Psoas muscle (tissue), 8 donors: ENCODE measurements around the gene SCYGR1. TPM values are rescaled to one million over a fixed set of nuclear protein-coding genes. Genes with fewer than 3 reads are reported as not detected.

ENCODE experiments used
- ATAC-seq, 4 donors: fragments of 200-7000 bp; cut with Tn5 transposase; one replicate each; pipeline ENCODE4 v1.9.1; 2020; ENCODE audit warnings: moderate library complexity in 3 of 4, mild to moderate bottlenecking in 2 of 4
- DNase-seq, 2 donors: peaks; one replicate each; pipeline ENCODE4 v3.0.0-alpha.2; 2020
- H3K27ac ChIP-seq: fragments of 200-600 bp; one replicate; pipeline ENCODE4 v1.8.0; 2022
- H3K27me3 ChIP-seq, 3 donors: fragments of 200-600 bp in 1 of 3; one replicate each; pipeline versions ENCODE4 v1.6.1 to v1.8.0; 2013 to 2022; ENCODE audit warnings: low read length in 2 of 3, mild to moderate bottlenecking in 2 of 3, moderate library complexity in 1 of 3; ENCODE audit not compliant: insufficient read depth in 3 of 3
- H3K36me3 ChIP-seq, 2 donors: fragments of 200-600 bp in 1 of 2; one replicate each; pipeline versions ENCODE4 v1.6.1 to v1.8.0; 2013 to 2022; ENCODE audit warnings: low read depth in 1 of 2, mild to moderate bottlenecking in 1 of 2, moderate library complexity in 1 of 2; ENCODE audit not compliant: insufficient read depth in 1 of 2
- H3K4me1 ChIP-seq: fragments of 200-600 bp; one replicate; pipeline ENCODE4 v1.8.0; 2022
- H3K4me3 ChIP-seq: fragments of 200-600 bp; one replicate; pipeline ENCODE4 v1.8.0; 2022; ENCODE audit warnings: mild to moderate bottlenecking
- H3K9me3 ChIP-seq: fragments of 200-600 bp; one replicate; pipeline ENCODE4 v1.8.0; 2022
- WGBS, 3 donors: extraction: QIAGEN DNeasy Blood & Tissue Kit; methylation state at CpG; one replicate each; pipeline versions ENCODE4 v1.1.6 to v1.1.7; 2013; 5-methylcytosine and 5-hydroxymethylcytosine counted together
- intact Hi-C, 2 donors: fragments of 100-400 bp; cut with DNase I; formaldehyde crosslinking; loops; one replicate each; pipeline versions ENCODE4 v1.11.0 to v1.14.2; 2022
- polyA plus RNA-seq, 3 donors: library from polyadenylated mRNA; stranded (reverse); fragments of 200-250 nt; gene quantifications; one replicate each; pipeline ENCODE4 v1.2.3, GENCODE V29; 2013
- total RNA-seq, 4 donors: library from RNA; stranded (reverse); fragmentation: NEBNext Ultra II Directional in 2 of 4; extraction: Animal tissue kit (Norgen Biotek cat#: 25700) in 2 of 4; gene quantifications; one replicate each; pipeline versions ENCODE4 v1.2.1 to v1.2.4, GENCODE V29; 2021 to 2023
- TF ChIP-seq, protein P1 (sequence below): fragments of 200-600 bp; IDR thresholded peaks from one replicate; pipeline ENCODE4 v1.8.0; 2022; ENCODE audit warnings: antibody characterized with exemption
- donor health status: healthy with polysubstance abuse.
- donor health status: DM: no; HTN: no; CAD: no; lungs with moderate emphysema.
- donor health status: Bipolar disorder and iron deficiency.
- donor health status: healthy.
- donor health status: DM: yes; HTN: yes; CAD: no.
- donor health status: DM: no; HTN: no; CAD: no.
- donor health status: DM: no; HTN: no; CAD: no.
- donor health status: DM: yes; HTN: yes; CAD: no.

SCYGR1 gene
- total and polyA plus RNA-seq, 7 donors, result not detected

DNA sequence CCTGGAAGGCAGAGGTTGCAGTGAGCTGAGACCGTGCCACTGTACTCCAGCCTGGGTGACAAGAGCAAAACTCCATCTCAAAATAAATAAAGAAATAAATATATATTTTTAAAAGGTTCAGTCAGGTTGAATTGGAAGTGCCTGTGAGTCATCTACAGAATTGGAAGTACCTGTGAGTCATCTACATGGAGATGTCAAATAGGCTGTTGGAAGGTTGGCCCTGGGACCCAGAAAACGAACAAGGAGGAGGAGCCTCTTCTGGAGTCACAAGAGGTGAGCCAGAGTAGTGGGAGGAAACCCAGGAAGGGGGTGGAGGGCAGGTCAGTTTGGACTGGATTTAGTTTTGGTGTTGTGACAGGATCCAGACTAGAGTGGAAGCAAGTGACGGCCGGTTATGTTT is 15.2 kb upstream of the SCYGR1 start:
- 59 to 64% (median 61%) methylated on average over 4 of the region's 4 CpGs for WGBS, 3 donors
- Histone ChIP-seq H3K4me3 (no peak overlapping the region), H3K27me3 (peaks cover 0 to 9% (median 3%) of the 10 kb centered on the region in 3 donors), H3K9me3 (no peaks in the 10 kb centered on the region), H3K4me1 (peaks cover 14% of the 10 kb centered on the region), H3K36me3 (no peaks in the 10 kb centered on the region), H3K27ac (no peak overlapping the region)
- ATAC-seq, result no peak
- no peak for DNase-seq
- TF ChIP-seq, protein P1, sequence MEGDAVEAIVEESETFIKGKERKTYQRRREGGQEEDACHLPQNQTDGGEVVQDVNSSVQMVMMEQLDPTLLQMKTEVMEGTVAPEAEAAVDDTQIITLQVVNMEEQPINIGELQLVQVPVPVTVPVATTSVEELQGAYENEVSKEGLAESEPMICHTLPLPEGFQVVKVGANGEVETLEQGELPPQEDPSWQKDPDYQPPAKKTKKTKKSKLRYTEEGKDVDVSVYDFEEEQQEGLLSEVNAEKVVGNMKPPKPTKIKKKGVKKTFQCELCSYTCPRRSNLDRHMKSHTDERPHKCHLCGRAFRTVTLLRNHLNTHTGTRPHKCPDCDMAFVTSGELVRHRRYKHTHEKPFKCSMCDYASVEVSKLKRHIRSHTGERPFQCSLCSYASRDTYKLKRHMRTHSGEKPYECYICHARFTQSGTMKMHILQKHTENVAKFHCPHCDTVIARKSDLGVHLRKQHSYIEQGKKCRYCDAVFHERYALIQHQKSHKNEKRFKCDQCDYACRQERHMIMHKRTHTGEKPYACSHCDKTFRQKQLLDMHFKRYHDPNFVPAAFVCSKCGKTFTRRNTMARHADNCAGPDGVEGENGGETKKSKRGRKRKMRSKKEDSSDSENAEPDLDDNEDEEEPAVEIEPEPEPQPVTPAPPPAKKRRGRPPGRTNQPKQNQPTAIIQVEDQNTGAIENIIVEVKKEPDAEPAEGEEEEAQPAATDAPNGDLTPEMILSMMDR, result no peak
- intact Hi-C loops, result loop anchor here in 1 of 2 donors (10.0 kb wide), 1 partner anchor 362 kb away; no protein-coding TSS in a partner anchor

DNA sequence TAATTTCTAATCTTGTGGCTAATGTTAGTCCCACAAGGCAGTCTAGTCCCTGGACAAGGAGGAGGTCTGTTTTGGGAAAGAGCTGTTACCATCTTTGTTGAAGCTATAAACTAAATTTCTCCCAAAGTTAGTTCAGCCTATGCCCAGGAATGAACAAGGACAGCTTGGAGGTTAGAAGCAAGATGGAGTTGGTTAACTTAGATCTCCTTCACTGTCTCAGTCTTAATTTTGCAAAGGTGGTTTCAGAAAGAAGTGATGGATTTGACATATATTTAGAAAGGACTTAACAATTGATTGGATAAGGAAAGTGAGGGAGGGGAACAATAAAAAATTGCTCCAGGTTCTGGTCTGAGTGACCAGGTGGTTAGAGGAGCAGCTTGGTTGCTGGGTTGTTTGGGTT is 14.6 kb upstream of the SCYGR1 start:
- Histone ChIP-seq H3K4me3 (no peak overlapping the region), H3K36me3 (no peaks in the 10 kb centered on the region), H3K27me3 (peaks cover 0 to 6% (median 0%) of the 10 kb centered on the region in 3 donors), H3K27ac (no peak overlapping the region), H3K9me3 (no peaks in the 10 kb centered on the region), H3K4me1 (peaks cover 14% of the 10 kb centered on the region)
- TF ChIP-seq, protein P1, result no peak
- DNase-seq, result no peak
- ATAC-seq, result no peak
- intact Hi-C loops, result loop anchor here in 1 of 2 donors (10.0 kb wide), 1 partner anchor 362 kb away; no protein-coding TSS in a partner anchor

DNA sequence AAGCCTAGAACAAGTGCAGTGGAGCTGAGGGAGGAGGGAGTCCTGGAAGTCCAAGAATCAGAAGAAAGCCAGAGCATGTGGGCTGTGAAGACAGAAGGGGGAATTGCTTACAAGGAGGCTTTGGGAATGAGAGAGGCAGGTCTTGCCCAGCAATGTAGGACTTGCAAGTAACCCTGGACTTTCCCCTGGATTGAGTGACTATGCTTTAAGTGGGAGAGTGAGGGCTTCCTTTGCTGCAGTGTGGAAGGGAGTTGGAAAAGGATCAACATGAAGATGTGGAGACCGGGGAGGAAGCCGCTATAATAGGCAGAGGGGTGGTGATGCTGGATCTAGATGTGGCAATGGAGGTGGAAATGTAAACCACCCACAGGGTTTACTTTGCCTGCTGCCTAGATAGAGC is 13.8 kb upstream of the SCYGR1 start:
- DNase-seq (no peak), ATAC-seq (no peak)
- Histone ChIP-seq H3K27ac (no peak overlapping the region), H3K27me3 (peaks cover 0 to 6% (median 0%) of the 10 kb centered on the region in 3 donors), H3K9me3 (no peaks in the 10 kb centered on the region), H3K4me1 (peaks cover 9% of the 10 kb centered on the region), H3K4me3 (no peak overlapping the region), H3K36me3 (no peaks in the 10 kb centered on the region)
- TF ChIP-seq, protein P1, result no peak
- WGBS, 3 donors, result 34 to 89% (median 74%) methylated on average over 2 of the region's 2 CpGs
- intact Hi-C loops, result loop anchor here in 1 of 2 donors (10.0 kb wide), 1 partner anchor 363 kb away; no protein-coding TSS in a partner anchor

DNA sequence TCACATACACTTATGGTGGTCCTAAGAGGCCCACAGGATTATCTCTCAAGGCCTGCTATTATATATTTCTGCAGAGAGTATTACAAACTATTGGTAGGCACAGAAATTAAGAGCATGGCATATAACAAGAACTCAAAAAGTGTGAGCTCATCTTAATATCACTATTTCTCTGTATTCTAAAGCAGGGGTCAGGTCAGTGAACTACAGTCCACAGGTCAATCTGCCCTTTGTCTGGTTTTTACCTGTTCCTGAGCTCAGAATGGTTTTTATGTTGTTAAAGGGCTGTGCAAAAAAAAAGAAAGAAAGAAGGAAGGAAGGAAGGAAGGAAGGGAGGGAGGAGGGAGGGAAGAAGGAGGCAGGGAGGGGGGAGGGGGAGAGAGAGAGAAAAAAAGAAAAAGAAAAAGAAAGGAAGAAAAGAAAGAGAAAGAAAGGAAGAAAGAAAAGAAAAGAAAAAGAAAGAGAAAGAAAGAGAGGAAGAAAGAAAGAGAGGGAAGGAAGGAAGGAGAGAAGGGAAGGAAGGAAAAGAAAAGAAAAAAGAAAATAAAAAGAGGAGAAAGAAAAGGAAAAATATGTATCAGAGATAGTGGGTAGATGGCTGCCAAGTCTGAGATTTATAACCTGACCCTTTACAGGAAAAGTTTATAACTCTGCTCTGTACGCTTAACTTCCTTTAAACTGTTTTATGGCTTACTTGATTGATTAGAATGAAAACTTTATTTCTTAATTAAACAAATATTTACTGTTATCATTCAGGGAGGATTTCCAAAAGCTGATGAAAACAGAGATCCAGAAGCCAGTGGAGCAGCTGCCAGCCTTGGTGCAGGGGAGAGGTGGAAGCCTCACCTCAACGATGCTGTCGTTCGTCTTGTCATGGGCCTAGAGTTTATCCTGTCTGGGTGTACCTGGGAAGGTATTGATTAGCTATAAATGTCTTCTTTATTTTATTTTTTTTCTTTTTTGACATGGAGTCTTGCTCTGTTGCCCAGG is 11.2 kb upstream of the SCYGR1 start:
- ATAC-seq (no peak), DNase-seq (no peak)
- Histone ChIP-seq H3K27ac (no peak overlapping the region), H3K27me3 (peaks cover 0 to 6% (median 0%) of the 10 kb centered on the region in 3 donors), H3K4me3 (no peak overlapping the region), H3K36me3 (no peaks in the 10 kb centered on the region), H3K4me1 (no peaks in the 10 kb centered on the region), H3K9me3 (no peaks in the 10 kb centered on the region)
- 62 to 93% (median 67%) methylated on average over 4 of the region's 4 CpGs for WGBS, 3 donors
- intact Hi-C loops, result no loop called here
- TF ChIP-seq, protein P1, result no peak
